ENCODE data around the gene BMPR1A.

Gene BMPR1A

DNA sequence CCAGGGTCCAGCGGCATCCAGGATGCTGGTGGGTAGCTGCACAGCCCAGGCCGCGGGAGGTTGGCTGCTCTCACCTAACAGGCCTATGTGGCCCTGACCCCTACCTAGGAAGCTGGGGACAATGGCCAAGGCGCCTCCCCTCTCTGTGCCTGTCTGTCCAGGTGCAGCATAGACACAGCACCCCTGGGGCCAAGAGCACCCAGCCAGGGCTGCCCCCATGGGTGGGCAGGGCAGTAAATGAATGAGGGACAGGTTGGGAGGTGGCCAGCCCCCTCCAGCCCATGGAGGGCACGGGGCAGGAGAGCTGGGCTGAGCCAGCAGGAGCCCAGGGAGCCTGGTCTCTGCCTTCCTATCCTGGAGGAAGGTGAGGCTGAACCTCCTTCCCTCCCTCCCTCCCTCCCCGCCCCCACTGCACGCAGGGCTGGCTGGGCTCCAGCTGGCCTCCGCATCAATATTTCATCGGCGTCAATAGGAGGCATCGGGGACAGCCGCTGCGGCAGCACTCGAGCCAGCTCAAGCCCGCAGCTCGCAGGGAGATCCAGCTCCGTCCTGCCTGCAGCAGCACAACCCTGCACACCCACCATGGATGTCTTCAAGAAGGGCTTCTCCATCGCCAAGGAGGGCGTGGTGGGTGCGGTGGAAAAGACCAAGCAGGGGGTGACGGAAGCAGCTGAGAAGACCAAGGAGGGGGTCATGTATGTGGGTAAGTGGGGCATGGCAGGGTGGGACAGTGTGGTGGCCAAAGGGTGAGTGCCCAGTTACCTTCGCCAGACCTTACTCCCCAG is 201.9 kb downstream of the BMPR1A start, which contains the start of gene SNCG:
TSS of gene SNCG (plus strand) at position 484 of the 785 bp plus-strand sequence. CDS start at position 583, 99 bp downstream.
- no peak for DNase-seq

DNA sequence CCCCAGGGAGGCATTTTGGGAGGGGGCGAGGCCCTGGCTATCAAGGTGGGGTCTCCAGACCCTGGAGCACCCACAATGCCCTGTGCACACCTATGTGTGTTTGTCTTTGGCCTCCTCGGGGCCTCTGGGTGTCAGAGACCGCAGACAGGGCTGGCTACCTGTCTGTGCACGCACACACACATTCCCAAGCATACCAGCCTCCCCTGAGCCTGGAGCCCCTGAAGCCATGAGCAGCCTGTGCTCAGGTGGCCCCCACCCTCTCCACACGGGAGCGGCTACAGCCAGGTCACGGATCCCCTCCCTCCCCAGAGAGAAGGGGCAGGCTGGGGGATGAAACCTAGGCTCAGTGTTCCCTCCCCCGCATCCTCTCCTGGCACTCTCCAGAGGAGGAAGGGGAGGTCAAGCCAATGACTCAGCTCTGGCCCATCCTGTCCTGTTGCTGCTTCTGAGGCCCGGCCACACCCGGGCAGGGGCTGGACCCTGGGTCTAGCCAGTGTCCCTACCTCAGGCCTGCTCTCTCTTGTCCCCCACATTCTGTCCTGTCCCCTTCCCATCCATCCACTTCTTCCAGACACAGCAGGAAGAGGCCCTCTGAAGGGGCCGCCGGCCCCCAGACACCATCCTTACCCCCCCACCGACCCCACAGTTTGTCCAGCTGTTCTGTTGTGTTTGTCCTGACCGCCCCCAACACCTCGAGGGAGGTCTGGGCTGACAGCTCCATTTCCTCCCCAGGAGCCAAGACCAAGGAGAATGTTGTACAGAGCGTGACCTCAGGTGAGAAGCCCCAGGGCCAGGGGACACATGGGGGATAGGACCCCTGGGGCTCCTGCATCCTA is 202.7 kb downstream of the BMPR1A start:
- DNase-seq: no peak

DNA sequence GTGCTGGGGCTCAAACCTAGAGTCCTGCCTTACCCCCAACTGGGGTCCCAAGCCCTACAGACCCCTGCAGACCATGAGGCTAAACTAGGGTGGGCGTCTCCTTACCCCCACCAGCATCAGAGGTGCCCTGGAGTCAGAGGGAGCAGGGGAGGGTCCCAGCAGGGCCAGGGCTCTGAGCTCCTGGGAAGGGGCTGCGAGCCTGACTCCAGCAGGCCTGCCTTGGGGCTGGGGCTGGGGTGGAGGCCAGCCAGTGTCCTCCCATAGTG is 203.3 kb downstream of the BMPR1A start:
- DNase-seq: no peak

DNA sequence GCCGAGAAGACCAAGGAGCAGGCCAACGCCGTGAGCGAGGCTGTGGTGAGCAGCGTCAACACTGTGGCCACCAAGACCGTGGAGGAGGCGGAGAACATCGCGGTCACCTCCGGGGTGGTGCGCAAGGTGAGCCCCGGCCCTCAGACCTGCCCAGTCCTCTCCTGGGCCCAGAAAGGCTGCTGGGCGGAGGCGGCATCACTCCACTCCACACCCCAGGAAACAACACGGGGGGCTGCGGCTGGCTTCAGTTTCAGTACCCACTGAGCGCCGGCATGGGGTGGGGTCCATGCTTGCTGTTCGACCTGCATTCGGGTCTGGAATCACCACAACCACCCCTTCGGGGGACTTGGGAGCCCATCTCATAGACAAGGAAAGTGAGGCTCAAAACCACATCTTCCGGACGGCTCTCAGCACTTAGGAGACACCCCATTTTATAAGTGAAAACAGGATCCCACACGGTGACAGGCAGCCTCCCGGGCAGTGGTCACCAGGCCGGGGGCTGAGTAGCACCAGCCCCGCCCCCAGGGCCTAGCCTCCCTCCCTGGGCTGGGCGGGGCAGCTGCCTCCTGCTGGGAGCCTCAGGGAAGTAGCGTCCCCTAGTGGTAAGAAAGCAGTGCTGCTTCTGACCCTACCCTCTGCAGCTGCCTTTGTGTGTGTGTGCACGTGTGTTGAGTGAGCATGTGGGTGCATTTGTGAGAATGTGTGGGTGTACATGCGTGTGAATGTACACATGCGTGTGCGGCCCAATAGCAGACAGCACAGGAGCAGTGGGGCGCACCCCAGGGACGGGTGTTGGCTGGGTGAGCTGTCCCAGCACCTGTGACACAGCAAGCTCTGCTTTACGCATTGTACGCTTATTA is 203.8 kb downstream of the BMPR1A start:
- DNase-seq: no peak

DNA sequence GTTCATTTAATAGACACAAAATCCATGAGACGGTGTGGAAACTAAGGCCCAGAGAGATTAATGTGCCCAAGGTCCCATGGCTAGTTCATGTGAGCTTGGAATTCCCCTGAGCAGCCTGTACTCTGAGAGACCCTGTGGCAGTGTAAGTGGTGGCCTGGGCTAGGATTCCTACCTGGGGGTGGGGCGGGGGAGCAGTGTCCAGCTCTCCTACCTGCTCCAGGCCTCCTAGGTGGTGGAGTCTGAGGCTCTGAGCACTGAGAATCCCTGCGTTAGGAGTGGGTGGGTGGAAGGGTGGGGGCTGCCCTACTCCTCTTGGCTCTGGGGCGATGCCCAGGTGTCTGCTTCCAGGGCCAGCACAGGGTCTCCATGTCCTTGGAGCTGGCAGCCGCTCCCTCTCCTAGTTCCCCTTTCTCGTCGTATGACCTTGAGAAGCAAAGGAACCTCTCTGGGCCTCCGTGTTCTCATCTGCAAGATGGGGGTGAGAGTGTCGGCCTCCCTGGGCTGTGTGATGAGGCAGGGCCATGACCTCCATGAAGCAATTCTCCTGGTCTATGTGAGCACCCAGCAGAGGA is 204.5 kb downstream of the BMPR1A start:
- DNase-seq: no peak

DNA sequence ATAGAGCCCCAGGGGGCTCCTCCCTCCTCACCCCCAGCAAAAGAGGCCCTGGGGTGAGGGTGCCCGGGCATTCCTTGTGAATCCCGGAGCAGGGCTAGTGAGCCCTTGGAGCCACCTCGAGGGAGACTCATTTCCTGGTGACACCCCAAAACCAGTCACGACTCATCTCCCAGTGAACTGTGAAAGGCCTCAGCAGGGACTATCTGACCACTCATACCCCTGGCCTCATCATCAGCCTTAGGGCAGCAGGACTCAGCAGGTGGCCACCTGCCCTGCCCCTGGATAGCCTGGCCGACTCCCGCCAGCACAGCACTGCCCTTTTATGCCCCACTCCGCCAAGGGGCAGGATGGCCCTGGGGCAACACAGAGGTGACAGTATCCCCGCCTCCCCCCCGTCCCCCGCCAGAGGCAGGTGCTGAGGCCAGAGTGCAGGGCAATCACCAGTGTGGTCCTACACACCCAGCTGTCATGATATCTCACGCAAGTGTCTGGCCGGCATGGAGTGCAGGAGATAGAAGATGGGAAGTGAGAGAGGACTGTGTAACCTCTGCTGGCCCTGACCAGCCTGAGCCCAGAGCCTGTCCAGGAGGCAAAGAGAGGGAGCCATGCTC is 205.2 kb downstream of the BMPR1A start:
- no peak for DNase-seq

DNA sequence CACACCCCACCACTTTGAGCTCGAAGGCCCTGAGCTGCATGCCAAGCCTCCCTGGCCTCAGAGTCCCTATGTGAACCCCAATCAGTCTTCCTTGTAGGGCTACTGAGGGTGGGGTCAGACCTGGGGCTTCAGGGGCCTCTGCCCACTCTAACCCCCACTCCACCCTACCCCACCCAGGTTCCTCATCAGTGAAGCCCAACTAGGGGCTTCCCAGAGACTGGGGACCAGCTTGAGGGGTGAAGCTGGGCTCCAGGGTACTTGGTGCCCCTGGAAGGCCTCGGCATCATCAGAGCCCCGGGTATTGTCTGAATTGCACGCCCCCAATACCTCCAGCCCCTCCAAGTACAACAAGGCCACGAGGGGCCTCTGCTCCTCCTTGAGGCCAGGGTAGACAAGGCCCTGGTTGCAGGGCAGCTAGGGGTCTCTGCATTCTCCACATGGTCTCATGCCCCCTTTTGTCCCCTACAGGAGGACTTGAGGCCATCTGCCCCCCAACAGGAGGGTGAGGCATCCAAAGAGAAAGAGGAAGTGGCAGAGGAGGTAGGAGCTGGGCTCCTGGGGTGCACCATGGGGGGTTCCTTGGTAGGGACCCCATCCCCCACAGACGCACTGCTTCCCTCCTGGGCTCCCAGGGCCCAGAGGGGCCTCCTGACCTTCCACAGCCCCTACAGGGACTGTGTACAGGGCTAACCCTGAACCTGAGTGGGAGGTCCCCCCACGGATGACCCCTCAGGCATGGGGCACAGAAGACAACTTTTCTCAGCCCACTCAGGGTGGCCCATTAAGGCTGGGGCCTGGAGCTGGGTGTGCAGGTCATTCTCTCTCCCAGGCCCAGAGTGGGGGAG is 205.9 kb downstream of the BMPR1A start:
- DNase-seq: no peak

DNA sequence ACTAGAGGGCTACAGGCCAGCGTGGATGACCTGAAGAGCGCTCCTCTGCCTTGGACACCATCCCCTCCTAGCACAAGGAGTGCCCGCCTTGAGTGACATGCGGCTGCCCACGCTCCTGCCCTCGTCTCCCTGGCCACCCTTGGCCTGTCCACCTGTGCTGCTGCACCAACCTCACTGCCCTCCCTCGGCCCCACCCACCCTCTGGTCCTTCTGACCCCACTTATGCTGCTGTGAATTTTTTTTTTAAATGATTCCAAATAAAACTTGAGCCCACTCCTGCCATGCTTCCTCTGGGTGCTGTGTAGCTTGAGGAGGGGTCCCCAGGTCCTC is 206.5 kb downstream of the BMPR1A start:
- DNase-seq: no peak

DNA sequence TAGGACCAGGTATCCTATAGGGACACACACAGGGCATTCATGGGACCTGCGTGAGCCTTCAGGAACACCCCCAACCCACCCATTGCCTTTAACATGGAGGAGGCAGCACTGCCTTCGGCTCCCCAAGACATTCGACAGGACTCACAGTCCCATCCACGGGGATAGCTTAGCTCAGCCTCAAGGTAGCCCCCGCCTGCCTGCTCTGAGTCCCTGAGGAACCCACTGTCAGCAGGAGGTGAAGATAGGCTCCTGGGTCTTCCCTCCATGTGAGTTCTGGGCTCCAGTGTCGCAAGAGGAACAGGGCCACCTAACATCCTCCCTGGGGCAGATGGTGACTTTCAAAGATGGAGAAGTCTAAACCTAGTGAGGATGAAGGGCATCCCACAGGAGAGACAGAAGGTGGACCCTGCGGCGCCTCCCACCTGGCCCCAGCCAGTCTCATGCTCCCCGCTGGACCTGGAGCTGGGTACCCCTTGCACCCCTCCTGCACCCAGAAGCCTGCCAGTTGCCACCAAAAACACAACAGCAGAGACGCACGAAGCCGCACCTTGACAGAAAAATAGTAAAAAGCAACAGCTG is 207.0 kb downstream of the BMPR1A start:
- DNase-seq: no peak

DNA sequence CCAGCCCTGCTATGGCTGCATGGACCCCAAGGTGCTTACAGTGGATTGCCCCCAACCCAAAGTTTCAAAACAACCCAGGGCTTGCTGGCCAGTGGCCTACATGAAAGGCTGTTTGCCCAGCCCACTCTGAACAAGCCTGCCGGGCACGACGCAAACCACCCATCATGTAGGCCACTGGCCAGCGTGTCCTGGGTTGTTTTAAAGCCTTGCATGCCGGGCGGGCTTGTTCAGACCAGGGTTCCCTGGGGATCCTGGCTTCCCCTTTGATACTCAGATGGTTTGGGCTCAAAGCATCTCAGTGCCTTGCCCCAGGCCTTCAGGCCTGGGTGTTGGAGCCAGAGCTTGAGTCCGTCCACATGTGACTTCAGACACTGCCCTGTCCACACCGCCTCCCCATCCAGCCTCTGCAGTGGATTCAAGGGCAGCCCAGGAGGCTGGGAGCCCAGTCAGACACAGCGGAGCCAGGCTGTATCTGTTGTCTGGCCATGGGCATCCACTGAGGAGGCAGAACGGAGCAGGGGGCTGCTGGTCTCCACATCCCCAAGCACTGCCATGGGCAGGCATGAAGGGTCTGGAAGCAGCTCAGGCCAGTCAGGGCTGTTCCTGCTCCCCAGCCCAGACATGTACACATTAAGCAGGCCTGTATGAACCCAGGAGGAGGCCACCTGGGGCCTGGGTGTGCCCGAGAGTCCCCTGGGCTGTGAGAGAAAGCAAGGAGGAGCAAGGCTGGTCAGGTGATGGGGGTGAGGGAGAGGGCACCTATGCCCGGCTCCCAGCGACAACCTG is 207.8 kb downstream of the BMPR1A start:
- no peak for DNase-seq

DNA sequence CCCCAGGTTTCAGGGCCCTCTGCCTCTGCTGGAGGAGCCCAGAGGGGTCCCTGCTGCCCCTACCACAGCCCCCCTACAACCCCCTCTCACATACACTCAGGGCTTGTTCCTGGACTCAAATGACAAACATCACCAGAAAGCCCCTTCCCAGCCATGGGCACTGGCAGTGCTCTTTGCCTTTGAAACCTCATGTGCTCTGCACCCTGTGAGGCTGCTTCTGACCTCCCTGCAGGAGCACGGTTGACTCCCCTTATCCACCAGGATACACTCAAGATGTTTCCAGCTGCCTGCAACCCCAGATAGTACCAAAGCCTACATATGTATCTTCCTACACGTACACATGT is 208.4 kb downstream of the BMPR1A start:
- DNase-seq: no peak

DNA sequence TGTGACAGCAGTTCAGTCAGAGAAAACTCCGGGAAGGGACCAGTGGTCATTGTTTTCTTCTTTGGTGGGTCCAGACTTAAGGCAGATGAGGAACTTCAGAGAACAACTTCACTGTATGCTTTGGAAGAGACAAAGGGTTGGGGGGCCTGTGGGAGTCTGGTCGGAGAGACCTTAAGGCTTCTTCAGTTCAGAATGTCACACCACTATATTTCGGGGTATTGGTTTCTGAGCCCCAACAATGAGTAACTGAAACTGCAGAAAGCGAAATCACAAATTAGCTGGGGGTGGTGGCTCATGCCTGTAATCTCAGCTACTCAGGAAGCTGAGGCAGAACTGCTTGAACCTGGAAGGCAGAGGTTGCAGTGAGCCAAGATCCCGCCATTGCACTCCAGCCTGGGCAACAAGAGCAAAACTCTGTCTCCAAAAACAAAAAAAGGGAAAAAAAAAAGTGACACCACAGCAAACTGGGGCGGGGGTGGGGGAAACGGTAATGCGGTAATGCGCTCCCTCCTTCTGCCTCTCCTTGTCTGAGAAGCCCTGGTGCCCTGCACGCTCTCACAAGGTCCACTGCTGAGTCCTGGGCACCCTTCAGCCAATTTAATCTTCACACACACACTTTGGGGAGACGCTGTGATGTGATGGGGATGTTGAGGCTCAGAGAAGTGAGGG is 209.7 kb downstream of the BMPR1A start:
- DNase-seq: no peak

DNA sequence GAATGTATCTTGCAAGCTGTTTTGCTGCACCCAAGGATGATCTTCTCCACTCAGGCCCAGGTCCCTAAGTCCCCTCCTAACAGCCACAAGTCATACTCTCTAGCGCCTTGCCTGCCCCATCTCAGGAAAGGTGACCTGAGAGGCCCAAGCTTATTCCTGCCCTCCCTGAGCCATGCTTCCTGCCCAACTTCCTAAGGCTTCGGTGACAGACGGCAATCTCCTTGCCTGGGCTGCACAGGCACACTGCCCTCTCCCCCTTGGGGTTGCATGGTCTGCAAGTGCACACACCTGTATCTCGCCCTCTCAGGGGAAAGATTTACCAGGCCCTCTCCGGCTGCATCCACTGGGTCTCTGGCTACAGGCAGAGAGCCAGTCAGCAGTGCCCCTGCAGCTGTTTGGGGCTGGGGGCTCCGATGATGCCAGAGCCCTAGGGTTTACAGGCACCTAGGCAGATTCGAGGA is 211.1 kb downstream of the BMPR1A start:
- no peak for DNase-seq

DNA sequence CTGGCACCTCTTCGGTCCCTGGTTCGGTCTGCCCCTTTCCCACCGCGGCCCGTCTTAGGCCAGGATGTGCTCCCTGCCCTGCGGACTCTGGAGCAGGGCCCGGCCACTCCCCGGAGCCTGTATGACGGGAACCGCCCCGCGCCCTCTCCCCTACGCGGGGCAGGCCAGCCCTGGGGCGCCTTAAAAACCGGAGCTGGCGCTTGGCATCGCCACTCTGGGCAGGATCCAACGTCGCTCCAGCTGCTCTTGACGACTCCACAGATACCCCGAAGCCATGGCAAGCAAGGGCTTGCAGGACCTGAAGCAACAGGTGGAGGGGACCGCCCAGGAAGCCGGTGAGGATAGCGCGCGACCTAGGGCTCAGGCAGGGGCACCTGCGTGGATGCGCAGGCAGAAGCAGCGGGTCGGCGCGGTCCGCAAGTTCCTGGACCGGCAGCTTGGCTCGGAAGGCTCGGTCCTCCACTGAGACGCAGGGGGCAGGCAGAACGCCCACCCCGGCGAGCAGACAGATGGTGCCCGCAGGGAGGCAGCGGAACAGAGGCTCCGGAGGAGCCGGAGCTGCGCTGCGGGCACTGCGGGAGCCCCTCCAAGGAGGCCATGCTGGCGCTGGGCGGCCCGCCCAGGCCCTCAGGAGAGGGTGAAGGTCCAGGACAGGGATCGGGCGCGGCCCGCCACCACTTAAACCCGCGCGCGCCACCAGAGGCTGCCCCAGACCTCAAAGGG is 212.0 kb downstream of the BMPR1A start, which contains the start of gene ADIRF:
TSS of gene ADIRF (plus strand) at position 212 of the 723 bp plus-strand sequence. CDS start at position 275, 63 bp downstream.
- DNase-seq: no peak

DNA sequence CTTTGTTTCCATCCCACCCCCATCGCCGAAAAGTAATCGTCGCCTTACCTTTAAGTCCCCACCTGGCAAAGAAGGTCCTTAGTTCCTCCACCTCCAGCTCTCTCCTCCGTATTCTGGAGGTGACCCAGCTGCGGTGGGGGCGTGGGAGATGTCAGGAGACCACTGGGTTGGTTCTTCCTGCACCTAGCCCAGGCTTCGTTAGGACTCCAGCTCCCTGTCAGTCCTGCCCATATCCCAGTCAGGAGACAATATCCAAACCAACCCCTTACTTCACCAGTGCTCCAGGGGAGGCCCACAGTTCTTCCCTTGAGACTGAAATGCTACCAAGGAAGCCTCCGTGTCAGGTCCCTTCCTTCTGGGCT is 212.6 kb downstream of the BMPR1A start:
- no peak for DNase-seq

DNA sequence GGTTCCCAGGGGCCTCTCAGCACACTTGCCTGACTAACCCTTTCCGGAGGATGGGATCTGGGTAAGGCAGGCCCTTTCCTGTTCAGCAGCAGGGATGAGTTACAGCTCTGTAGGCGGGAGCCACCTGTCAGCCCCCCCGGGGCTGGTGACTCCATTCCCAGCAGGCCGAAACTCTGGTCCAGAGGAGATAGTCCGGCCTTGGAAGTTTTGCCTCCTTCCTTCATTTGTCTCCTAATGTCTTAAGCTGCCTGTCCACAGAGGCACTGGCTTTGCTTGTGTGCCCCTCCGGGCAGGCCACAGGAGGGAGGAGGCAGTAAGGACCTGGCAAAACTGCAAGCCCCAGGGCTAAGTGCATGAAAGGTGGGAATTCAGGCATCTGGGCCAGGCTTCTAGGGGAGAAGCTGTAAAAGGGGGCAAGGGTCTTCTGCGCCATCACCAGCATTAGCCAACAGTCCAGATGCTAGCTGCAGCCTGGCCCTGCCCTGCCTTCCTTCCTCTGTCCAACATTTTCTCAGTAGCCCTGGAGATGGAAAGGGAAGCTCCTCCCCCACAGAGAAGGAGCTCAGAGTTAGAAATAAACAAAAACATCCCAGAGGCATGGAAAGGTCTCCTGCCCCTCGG is 213.1 kb downstream of the BMPR1A start:
- DNase-seq: no peak

DNA sequence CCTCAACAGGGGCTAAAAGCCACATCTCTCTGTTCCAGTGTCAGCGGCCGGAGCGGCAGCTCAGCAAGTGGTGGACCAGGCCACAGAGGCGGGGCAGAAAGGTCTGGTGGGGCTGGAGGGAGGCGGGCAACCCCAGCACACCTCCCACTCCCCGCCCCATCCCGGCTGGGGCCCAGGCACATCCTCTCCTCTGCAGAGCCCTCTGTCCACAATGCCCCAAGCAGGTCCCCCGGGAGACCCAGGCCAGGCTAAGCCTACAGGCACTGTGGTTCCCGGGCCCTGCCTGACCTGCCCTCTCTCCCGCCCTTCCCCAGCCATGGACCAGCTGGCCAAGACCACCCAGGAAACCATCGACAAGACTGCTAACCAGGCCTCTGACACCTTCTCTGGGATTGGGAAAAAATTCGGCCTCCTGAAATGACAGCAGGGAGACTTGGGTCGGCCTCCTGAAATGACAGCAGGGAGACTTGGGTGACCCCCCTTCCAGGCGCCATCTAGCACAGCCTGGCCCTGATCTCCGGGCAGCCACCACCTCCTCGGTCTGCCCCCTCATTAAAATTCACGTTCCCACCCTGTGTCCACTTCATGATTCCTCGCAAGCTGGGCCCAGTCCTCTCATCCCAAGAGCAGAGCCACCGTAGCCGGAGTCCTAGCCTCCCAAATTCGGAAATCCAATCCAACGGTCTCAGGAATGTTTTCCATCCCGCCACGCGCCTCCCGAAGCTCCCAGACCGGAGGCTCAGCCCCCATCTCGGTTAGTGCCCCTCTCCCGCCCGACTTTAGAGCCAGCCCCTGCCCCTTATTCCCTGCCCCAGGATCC is 214.0 kb downstream of the BMPR1A start:
- no peak for DNase-seq

DNA sequence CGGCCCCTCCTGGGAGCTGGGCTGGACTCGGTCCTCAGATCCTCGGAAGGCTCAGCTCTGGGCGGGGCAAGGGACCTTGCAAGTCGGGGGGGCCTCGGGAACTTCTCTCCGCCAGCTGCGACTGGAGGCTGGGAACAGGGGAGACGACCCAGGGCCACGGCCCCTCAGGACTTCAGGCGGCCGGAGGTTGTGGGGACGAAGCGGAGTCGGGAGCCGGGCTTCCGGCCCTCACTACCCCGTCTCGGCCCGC is 214.5 kb downstream of the BMPR1A start:
- no peak for DNase-seq

Measured in COR-L47 (cell line).